Osteoblast (primary cell): ENCODE data around the gene FRAS1. TPM values are rescaled to one million over a fixed set of nuclear protein-coding genes. Genes with fewer than 3 reads are reported as not detected.
"Not testable (repeated sequence)": the region's sequence is repeated elsewhere in the genome, so short reads cannot be mapped to it uniquely, and the experiment has no call there.

Source experiments
- DNase-seq: peaks from one replicate; pipeline ENCODE4 v3.0.0; 2011; ENCODE audit warnings: low spot score, mixed read lengths; ENCODE audit not compliant: insufficient read length; ENCODE audit errors: missing footprints
- H2AFZ ChIP-seq: 2 replicates; pipeline ENCODE4 v1.6.0; 2011; ENCODE audit warnings: mild to moderate bottlenecking, low read length
- H3K27ac ChIP-seq: 2 replicates; pipeline ENCODE4 v1.5.1; 2011; ENCODE audit warnings: mild to moderate bottlenecking, low read depth, low read length, moderate library complexity
- H3K27me3 ChIP-seq: 2 replicates; pipeline ENCODE4 v1.6.0; 2012; ENCODE audit warnings: mild to moderate bottlenecking, control low read depth, inconsistent platforms, low read length, moderate library complexity; ENCODE audit not compliant: insufficient read depth
- H3K36me3 ChIP-seq: 2 replicates; pipeline ENCODE4 v1.5.1; 2011; ENCODE audit warnings: mild to moderate bottlenecking, low read length, control low read depth, moderate library complexity; ENCODE audit not compliant: insufficient read depth
- H3K4me1 ChIP-seq: 2 replicates; pipeline ENCODE4 v1.5.1; 2011; ENCODE audit warnings: mild to moderate bottlenecking, low read length, control low read depth, moderate library complexity; ENCODE audit not compliant: insufficient read depth
- H3K4me2 ChIP-seq: 2 replicates; pipeline ENCODE4 v1.6.0; 2011; ENCODE audit warnings: mild to moderate bottlenecking, low read length; ENCODE audit not compliant: insufficient read depth
- H3K4me3 ChIP-seq: fragments of 200-600 bp; sonication (generic); 3 replicates; pipeline ENCODE4 v1.5.1; 2012; ENCODE audit warnings: mild to moderate bottlenecking, low read length, inconsistent platforms; ENCODE audit not compliant: insufficient read depth
- H3K79me2 ChIP-seq: 2 replicates; pipeline ENCODE4 v1.6.0; 2012; ENCODE audit warnings: mild to moderate bottlenecking, low read length, control low read depth, inconsistent platforms; ENCODE audit not compliant: insufficient read depth
- H3K9me3 ChIP-seq: 2 replicates; pipeline ENCODE4 v1.5.1; 2011; ENCODE audit warnings: low read depth, low read length, control low read depth
- H4K20me1 ChIP-seq: 2 replicates; pipeline ENCODE4 v1.6.0; 2012; ENCODE audit warnings: mild to moderate bottlenecking, low read length, control low read depth; ENCODE audit not compliant: insufficient read depth
- total RNA-seq: library from RNA; depleted of rRNA; stranded (reverse); fragments of >200 nt; gene quantifications from 2 replicates; pipeline ENCODE4 v1.2.3, GENCODE V29; 2012
- TF ChIP-seq, protein P1 (sequence below): IDR thresholded peaks from 2 replicates; pipeline ENCODE4 v1.5.1; 2011; ENCODE audit warnings: mild to moderate bottlenecking, low read depth, low read length, moderate library complexity; ENCODE audit errors: extremely low read depth

FRAS1 gene
- total RNA-seq, 1 donor: 5.1 TPM

DNA sequence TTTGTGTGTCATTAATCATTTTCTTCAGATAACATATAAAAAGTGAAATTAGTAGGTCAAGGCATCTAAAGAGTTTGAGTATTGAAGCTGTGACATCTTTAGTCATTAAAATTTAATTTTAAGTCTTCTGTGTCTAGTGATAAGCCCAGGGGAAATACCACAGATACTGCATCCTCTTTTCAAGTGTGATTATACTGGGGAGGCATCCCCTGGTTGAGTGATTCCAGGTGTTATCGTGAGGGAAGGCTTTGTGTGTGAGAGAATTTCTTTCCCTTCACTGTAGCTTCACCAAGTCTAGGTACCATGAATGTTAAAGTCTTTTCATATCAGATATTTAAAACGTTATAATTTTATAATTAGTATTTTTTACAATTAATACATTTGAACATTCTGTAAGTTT is 193.4 kb downstream of the FRAS1 start:
- no peak overlapping the region for H3K4me2 ChIP-seq
- H4K20me1 ChIP-seq: no peaks in the 10 kb centered on the region
- no peak overlapping the region for H3K27ac ChIP-seq
- H3K4me3 ChIP-seq: no peak overlapping the region
- H3K9me3 ChIP-seq: no peaks in the 10 kb centered on the region
- H3K27me3 ChIP-seq: no peaks in the 10 kb centered on the region
- H3K36me3 ChIP-seq: no peaks in the 10 kb centered on the region
- no peaks in the 10 kb centered on the region for H3K79me2 ChIP-seq
- no peak overlapping the region for H2AFZ ChIP-seq
- TF ChIP-seq, protein P1, sequence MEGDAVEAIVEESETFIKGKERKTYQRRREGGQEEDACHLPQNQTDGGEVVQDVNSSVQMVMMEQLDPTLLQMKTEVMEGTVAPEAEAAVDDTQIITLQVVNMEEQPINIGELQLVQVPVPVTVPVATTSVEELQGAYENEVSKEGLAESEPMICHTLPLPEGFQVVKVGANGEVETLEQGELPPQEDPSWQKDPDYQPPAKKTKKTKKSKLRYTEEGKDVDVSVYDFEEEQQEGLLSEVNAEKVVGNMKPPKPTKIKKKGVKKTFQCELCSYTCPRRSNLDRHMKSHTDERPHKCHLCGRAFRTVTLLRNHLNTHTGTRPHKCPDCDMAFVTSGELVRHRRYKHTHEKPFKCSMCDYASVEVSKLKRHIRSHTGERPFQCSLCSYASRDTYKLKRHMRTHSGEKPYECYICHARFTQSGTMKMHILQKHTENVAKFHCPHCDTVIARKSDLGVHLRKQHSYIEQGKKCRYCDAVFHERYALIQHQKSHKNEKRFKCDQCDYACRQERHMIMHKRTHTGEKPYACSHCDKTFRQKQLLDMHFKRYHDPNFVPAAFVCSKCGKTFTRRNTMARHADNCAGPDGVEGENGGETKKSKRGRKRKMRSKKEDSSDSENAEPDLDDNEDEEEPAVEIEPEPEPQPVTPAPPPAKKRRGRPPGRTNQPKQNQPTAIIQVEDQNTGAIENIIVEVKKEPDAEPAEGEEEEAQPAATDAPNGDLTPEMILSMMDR: no peak
- no peaks in the 10 kb centered on the region for H3K4me1 ChIP-seq
- DNase-seq: no peak

DNA sequence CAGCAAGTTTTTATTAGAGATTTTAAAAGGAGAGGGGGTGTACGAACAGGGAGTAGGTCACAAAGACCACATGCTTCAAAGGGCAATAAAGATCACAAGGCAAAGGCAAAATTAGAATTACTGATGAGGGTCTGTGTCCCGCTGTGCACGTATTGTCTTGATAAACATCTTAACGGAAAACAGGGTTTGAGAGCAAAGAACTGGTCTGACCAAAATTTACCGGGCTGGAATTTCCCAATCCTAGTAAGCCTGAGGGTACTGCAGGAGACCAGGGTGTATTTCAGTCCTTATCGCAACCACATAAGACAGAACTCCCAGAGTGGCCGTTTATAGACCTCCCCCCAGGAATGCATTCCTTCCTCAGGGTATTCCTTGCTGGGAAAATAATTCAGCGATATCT is 195.7 kb downstream of the FRAS1 start:
- DNase-seq, H3K4me1 ChIP-seq, H3K27ac ChIP-seq, H3K4me3 ChIP-seq, H2AFZ ChIP-seq, H3K27me3 ChIP-seq, H3K36me3 ChIP-seq, H3K4me2 ChIP-seq, H3K79me2 ChIP-seq, H4K20me1 ChIP-seq, H3K9me3 ChIP-seq: not testable (repeated sequence)

DNA sequence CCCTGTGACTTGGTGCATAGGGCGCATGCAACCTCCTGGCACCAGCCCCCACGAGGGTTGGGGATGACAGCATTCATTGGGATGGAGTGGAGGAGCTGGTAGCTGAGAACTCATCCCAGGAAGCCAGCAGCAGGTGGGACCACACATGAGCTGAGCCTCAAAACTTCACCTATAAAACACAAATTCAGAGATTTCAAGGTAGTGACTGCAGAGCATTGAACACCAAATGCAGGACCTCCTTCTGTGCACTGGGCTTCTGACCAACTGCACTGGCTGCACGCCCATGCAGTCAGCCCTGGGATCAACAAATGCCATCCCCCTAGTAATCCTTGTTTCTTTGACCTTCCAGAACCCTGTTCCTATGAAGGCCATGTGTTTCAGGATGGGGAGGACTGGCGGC is 197.8 kb downstream of the FRAS1 start:
- Histone ChIP-seq H3K79me2 (no peaks in the 10 kb centered on the region), H3K4me3 (no peak overlapping the region), H3K36me3 (no peaks in the 10 kb centered on the region), H2AFZ (no peak overlapping the region), H3K27ac (no peak overlapping the region), H3K4me1 (no peaks in the 10 kb centered on the region), H3K27me3 (no peaks in the 10 kb centered on the region), H4K20me1 (no peaks in the 10 kb centered on the region), H3K9me3 (no peaks in the 10 kb centered on the region), H3K4me2 (no peak overlapping the region)
- TF ChIP-seq, protein P1: no peak
- no peak for DNase-seq

DNA sequence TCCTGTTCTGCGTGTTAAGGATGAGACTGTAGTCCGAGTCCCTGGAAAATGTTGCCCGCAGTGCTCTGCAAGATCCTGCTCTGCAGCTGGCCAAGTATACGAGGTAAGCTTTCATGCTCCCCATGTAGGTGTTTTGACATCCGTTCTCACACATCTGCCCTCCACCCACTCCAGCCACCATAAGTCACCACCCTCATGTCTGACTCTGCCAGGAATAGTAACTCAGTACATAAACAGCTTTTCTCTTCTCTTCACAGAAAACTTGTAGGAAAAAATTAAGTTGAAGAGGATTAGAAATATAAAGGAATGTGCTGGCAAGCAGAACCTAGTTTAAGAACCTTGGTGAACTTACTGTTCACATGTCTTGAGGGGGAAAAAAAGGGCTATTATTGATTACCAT is 207.9 kb downstream of the FRAS1 start:
- no peaks in the 10 kb centered on the region for H3K79me2 ChIP-seq
- no peak overlapping the region for H3K4me2 ChIP-seq
- H3K4me3 ChIP-seq: no peak overlapping the region
- no peak overlapping the region for H3K27ac ChIP-seq
- no peaks in the 10 kb centered on the region for H4K20me1 ChIP-seq
- TF ChIP-seq, protein P1: no peak
- no peak overlapping the region for H2AFZ ChIP-seq
- DNase-seq: no peak
- no peaks in the 10 kb centered on the region for H3K9me3 ChIP-seq
- no peaks in the 10 kb centered on the region for H3K36me3 ChIP-seq
- no peaks in the 10 kb centered on the region for H3K27me3 ChIP-seq
- no peaks in the 10 kb centered on the region for H3K4me1 ChIP-seq
